Endothelial cell of umbilical vein (primary cell): ENCODE results near the gene ABCG2. TPM values are rescaled to one million over a fixed set of nuclear protein-coding genes. Genes with fewer than 3 reads are reported as not detected.

Experiments used
- Bru-seq: library from RNA; stranded (reverse); fragments of 400-500 nt; gene quantifications from one replicate; lab custom pipeline; 2021; lab: Mats Ljungman, UMichigan
- BruChase-seq, 2 experiments: library from RNA; stranded (reverse); fragments of 400-500 nt; gene quantifications; one replicate each; lab custom pipeline; 2021; lab: Mats Ljungman, UMichigan
- BruUV-seq: library from RNA; stranded (reverse); fragments of 400-500 nt; replicated peaks from 2 replicates; lab custom pipeline; 2021; lab: Mats Ljungman, UMichigan
- CTCF ChIA-PET: fragments of 300-600, 350-600 bp; sonication (Branson Sonifier 250); formaldehyde crosslinking; loops from one replicate; lab custom pipeline; 2021; ENCODE audit warnings: antibody characterized with exemption, inconsistent platforms; lab: Charles Lee
- POLR2A ChIA-PET: fragments of 300-600, 350-600 bp; sonication (Branson Sonifier 250); formaldehyde crosslinking; loops from one replicate; lab custom pipeline; 2021; ENCODE audit warnings: antibody characterized with exemption, inconsistent platforms; lab: Charles Lee
- DNase-seq: peaks from one replicate; pipeline ENCODE4 v3.0.0-alpha.2; 2011; ENCODE audit warnings: low read depth, low spot score
- FAIRE-seq: peaks from 2 replicates; lab custom pipeline; 2011; peaks lifted over from hg19 to GRCh38; lab: Jason Lieb, UNC
- H2AFZ ChIP-seq: 2 replicates; pipeline ENCODE4 v1.6.0; 2012; ENCODE audit warnings: low read depth, low read length, control low read depth, inconsistent platforms
- H3K27ac ChIP-seq: 2 replicates; pipeline ENCODE4 v1.5.1; 2011; ENCODE audit warnings: low read depth, mild to moderate bottlenecking, control low read depth, low read length, moderate library complexity; ENCODE audit not compliant: insufficient read depth
- H3K27me3 ChIP-seq, 2 experiments: 2 replicates each; pipeline versions ENCODE4 v1.6.0 to v1.6.1; 2011; ENCODE audit warnings: low read length in 2 of 2, mixed read lengths in 1 of 2; ENCODE audit not compliant: control insufficient read depth in 2 of 2, insufficient read depth in 2 of 2
- H3K36me3 ChIP-seq, 2 experiments: 2 replicates in 1 of 2; 3 replicates in 1 of 2; pipeline ENCODE4 v1.5.1; 2011; ENCODE audit warnings: low read length in 2 of 2, mild to moderate bottlenecking in 1 of 2, moderate library complexity in 1 of 2; ENCODE audit not compliant: control insufficient read depth in 2 of 2, insufficient read depth in 2 of 2; ENCODE audit errors: extremely low read depth in 1 of 2
- H3K4me1 ChIP-seq: 3 replicates; pipeline ENCODE4 v1.5.1; 2011; ENCODE audit warnings: mild to moderate bottlenecking, low read length; ENCODE audit not compliant: control insufficient read depth, insufficient read depth; ENCODE audit errors: extremely low read depth
- H3K4me2 ChIP-seq: 2 replicates; pipeline ENCODE4 v1.6.1; 2011; ENCODE audit warnings: low read length, control low read depth, mixed read lengths; ENCODE audit not compliant: insufficient read depth
- H3K4me3 ChIP-seq, 3 experiments: fragments of 200-600 bp in 1 of 3; sonication (generic), shearing (Covaris generic) in 1 of 3; replicated peaks in 1 of 3; 2 replicates each; pipeline ENCODE4 v1.5.1; 2011 to 2016; ENCODE audit warnings: control low read depth in 3 of 3, low read length in 3 of 3, mild to moderate bottlenecking in 2 of 3, inconsistent platforms in 1 of 3, low read depth in 1 of 3, moderate library complexity in 1 of 3; ENCODE audit not compliant: insufficient read depth in 1 of 3
- H3K79me2 ChIP-seq: 2 replicates; pipeline ENCODE4 v1.6.0; 2012; ENCODE audit warnings: low read length, inconsistent platforms; ENCODE audit not compliant: control insufficient read depth, insufficient read depth
- H3K9ac ChIP-seq: replicated peaks from 2 replicates; pipeline ENCODE3; 2011; ENCODE audit warnings: low read length, control low read depth; ENCODE audit not compliant: insufficient read depth; ENCODE audit errors: extremely low read depth
- H3K9me1 ChIP-seq: replicated peaks from 3 replicates; pipeline ENCODE4 v1.6.0; 2011; ENCODE audit warnings: mild to moderate bottlenecking, low read length; ENCODE audit not compliant: control insufficient read depth, insufficient read depth; ENCODE audit errors: extremely low read depth
- H3K9me3 ChIP-seq: replicated peaks from 2 replicates; pipeline ENCODE4 v1.5.1; 2012; ENCODE audit warnings: low read length, inconsistent platforms; ENCODE audit not compliant: control insufficient read depth, insufficient read depth
- H4K20me1 ChIP-seq: replicated peaks from 2 replicates; pipeline ENCODE3; 2011; ENCODE audit warnings: mild to moderate bottlenecking, low read length; ENCODE audit not compliant: control insufficient read depth, insufficient read depth; ENCODE audit errors: extremely low read depth
- FOS ChIP-seq: IDR thresholded peaks from 2 replicates; pipeline ENCODE4 v1.6.1; 2011; ENCODE audit warnings: mild to moderate bottlenecking, low read length, moderate library complexity, borderline replicate concordance; ENCODE audit not compliant: insufficient read depth
- GATA2 ChIP-seq: IDR thresholded peaks from 2 replicates; pipeline ENCODE4 v1.7.0; 2011; ENCODE audit warnings: low read depth, mild to moderate bottlenecking, moderate library complexity, mixed read lengths, low read length; ENCODE audit not compliant: insufficient read length, insufficient read depth
- MYC ChIP-seq: IDR thresholded peaks from one replicate; pipeline ENCODE4 v1.6.1; 2011; ENCODE audit warnings: mild to moderate bottlenecking, low read depth, low read length
- POLR2A ChIP-seq: IDR thresholded peaks from 2 replicates; pipeline ENCODE4 v1.6.1; 2012; ENCODE audit warnings: low read depth, mild to moderate bottlenecking, control low read depth, low read length
- POLR2AphosphoS5 ChIP-seq: IDR thresholded peaks from 2 replicates; pipeline ENCODE4 v1.6.1; 2012; ENCODE audit warnings: low read depth, mild to moderate bottlenecking, control low read depth, low read length, moderate library complexity; ENCODE audit not compliant: insufficient read depth
- dilution Hi-C: fragments of 300-500 bp; cut with MboI; formaldehyde crosslinking; loops from one replicate; pipeline ENCODE4 v1.15.0; 2019; ENCODE audit warnings: low sequenced_read_pairs; ENCODE audit not compliant: extremely low pct_ligation_motif_present
- intact Hi-C: fragments of 100-400 bp; cut with micrococcal nuclease; formaldehyde crosslinking; loops from one replicate; pipeline ENCODE4 v1.10.0; 2022
- long read RNA-seq: library from polyadenylated mRNA; stranded (forward); transcript quantifications from one replicate; pipeline ENCODE4 v2.0.0, GENCODE V29; 2021
- polyA minus RNA-seq, 3 experiments: library from RNA; depleted of rRNA, polyadenylated mRNA; stranded (reverse); fragments of >200 nt; gene quantifications; 1 replicate in 1 of 3; 2 replicates in 2 of 3; pipeline ENCODE4 v1.2.3, GENCODE V29; 2011
- polyA plus RNA-seq, 4 experiments: library from polyadenylated mRNA; depleted of rRNA in 3 of 4; stranded (reverse) in 3 of 4; unstranded in 1 of 4; fragments of >200 nt; gene quantifications; 2 replicates each; pipeline versions ENCODE4 v1.2.1 to v1.2.3, GENCODE V29; 2011 to 2012; ENCODE audit warnings: missing spikeins in 1 of 4
- total RNA-seq: library from RNA; stranded (reverse); gene quantifications from 2 replicates; pipeline ENCODE4 v1.2.3, GENCODE V29; 2021
- TF ChIP-seq, protein P1 (sequence below): IDR thresholded peaks from 2 replicates; pipeline ENCODE4 v1.6.1; 2011; ENCODE audit not compliant: insufficient read depth, insufficient read length
- TF ChIP-seq, protein P2 (sequence below), 2 donors: IDR thresholded peaks; 1 replicate in 1 of 2; 2 replicates in 1 of 2; pipeline ENCODE4 v1.5.1; 2011; ENCODE audit warnings: low read length in 2 of 2, mild to moderate bottlenecking in 2 of 2, moderate library complexity in 2 of 2, control low read depth in 1 of 2, inconsistent platforms in 1 of 2, low read depth in 1 of 2; ENCODE audit not compliant: insufficient read depth in 1 of 2; ENCODE audit errors: extremely low read depth in 1 of 2

Gene ABCG2
- total RNA-seq: 5.0 and 6.4 TPM in 2 replicates
- 2.9 and 3.4 TPM in 2 replicates for polyA plus RNA-seq
- 1.9 and 2.4 TPM in 2 replicates for polyA plus RNA-seq (2011; cell fraction: cytosol; rRNA removed)
- 1.9 and 2.0 TPM in 2 replicates for polyA plus RNA-seq (2011; cell fraction: nucleus; rRNA removed)
- polyA plus RNA-seq (2012): 1.1 and 1.5 TPM in 2 replicates
- polyA minus RNA-seq: 4.6 and 5.2 TPM in 2 replicates
- polyA minus RNA-seq (2011; cell fraction: cytosol; rRNA and poly(A)+ RNA removed): 3.2 TPM
- polyA minus RNA-seq (2011; cell fraction: nucleus; rRNA and poly(A)+ RNA removed): 2.3 and 3.4 TPM in 2 replicates
- percentile 48 among the genes with signal in this experiment for Bru-seq, nascent RNA
- BruChase-seq, experiment 1, labeled RNA remaining after a 6-hour chase: percentile 42 among the genes with signal in this experiment
- percentile 42 among the genes with signal in this experiment for BruChase-seq, experiment 2, labeled RNA remaining after a 2-hour chase
- long read RNA-seq, full-length matches to known transcripts: 8 of 27 reads
- long read RNA-seq, partial matches to known transcripts: 1 of 27 reads
- long read RNA-seq, other reads (novel, unspliced or antisense): 18 of 27 reads

DNA sequence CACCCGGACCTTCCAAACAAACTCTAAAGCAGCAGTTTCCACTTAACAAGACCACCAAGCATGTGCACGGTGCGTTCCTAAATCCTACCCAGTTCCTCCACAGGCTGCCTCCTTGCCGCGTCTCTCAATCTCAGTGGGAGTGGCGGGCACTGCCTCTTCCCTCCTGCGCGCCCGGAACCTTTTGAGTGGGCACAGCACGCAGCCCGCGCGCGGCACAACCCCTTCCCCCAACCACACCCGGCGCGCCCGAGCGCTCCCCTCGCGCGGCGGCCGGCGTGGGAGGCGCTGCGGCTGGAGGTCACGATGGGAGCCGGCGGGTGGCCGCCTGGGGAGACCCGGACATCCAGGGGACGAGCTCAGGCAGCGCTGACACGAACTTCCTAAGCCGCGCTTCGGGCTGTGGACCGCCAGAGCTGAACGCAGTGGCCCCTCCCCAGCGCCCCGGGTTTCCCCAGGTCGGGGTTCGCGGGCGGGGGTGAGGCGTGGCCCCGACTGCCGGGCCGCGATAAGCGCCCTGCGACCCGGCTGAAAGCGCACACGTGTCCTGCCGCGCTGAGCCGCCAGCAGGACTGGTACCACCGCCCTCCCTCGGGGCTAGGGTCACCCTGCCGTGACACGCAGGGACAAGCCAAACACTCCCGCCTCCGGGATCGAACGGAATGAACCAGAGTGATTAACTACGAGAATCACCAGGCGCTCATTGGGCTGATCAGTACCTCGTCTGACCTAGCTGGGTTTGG is at the start of gene ABCG2:
Gene ABCG2 (minus strand): TSS at position 151 of the 740 bp plus-strand sequence. CDS start 18,644 bp downstream, outside the sequence.
- H3K9ac ChIP-seq: peak within 1 kb of the TSS; percentile 51
- no peaks in the 10 kb centered on the region for H3K27me3 ChIP-seq
- TF ChIP-seq POLR2A (peak; percentile 24), MYC (no peak), FOS (peak; percentile 72), POLR2AphosphoS5 (no peak), GATA2 (no peak)
- TF ChIP-seq, protein P1, sequence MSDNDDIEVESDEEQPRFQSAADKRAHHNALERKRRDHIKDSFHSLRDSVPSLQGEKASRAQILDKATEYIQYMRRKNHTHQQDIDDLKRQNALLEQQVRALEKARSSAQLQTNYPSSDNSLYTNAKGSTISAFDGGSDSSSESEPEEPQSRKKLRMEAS: no peak
- TF ChIP-seq, protein P2, sequence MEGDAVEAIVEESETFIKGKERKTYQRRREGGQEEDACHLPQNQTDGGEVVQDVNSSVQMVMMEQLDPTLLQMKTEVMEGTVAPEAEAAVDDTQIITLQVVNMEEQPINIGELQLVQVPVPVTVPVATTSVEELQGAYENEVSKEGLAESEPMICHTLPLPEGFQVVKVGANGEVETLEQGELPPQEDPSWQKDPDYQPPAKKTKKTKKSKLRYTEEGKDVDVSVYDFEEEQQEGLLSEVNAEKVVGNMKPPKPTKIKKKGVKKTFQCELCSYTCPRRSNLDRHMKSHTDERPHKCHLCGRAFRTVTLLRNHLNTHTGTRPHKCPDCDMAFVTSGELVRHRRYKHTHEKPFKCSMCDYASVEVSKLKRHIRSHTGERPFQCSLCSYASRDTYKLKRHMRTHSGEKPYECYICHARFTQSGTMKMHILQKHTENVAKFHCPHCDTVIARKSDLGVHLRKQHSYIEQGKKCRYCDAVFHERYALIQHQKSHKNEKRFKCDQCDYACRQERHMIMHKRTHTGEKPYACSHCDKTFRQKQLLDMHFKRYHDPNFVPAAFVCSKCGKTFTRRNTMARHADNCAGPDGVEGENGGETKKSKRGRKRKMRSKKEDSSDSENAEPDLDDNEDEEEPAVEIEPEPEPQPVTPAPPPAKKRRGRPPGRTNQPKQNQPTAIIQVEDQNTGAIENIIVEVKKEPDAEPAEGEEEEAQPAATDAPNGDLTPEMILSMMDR (IDR thresholded peaks at IDR 0.05; ENCODE audit: extremely low read depth in 1 of 2, insufficient read depth in 1 of 2, low read depth in 1 of 2, low read length in 2 of 2): no peak
- CTCF ChIA-PET: interaction anchor here (1.0 to 2.0 kb wide), 4 partner anchors 10 to 357 kb away, joined by 3 to 5 read pairs (median 4); no protein-coding TSS in a partner anchor
- POLR2A ChIA-PET: no interaction called here
- intact Hi-C loops (loop anchor here (2.0 to 5.0 kb wide), 3 partner anchors 46 to 91 kb away; no protein-coding TSS in a partner anchor), dilution Hi-C loops (no loop called here)
- no peaks in the 10 kb centered on the region for H3K9me3 ChIP-seq
- no TSS peak for BruUV-seq
- H3K4me2 ChIP-seq: peak within 1 kb of the TSS; percentile 62
- H4K20me1 ChIP-seq: no peaks in the 10 kb centered on the region
- no peaks in the 10 kb centered on the region for H3K79me2 ChIP-seq
- FAIRE-seq (peak; percentile 83), DNase-seq (peak; percentile 72)
- H3K4me1 ChIP-seq: peaks cover 12% of the 10 kb centered on the region
- H2AFZ ChIP-seq: peak within 1 kb of the TSS; percentile 99
- H3K9me1 ChIP-seq: no peaks in the 10 kb centered on the region
- no peaks in the 10 kb centered on the region for H3K36me3 ChIP-seq
- peak within 1 kb of the TSS; percentile 48 to 74 (median 52) for H3K4me3 ChIP-seq
- peak within 1 kb of the TSS; percentile 19 for H3K27ac ChIP-seq
